ENCODE results near the gene ALDH2. TPM values are rescaled to one million over a fixed set of nuclear protein-coding genes. Genes with fewer than 3 reads are reported as not detected.
A peak's percentile ranks its signal among the peaks of the same experiment; 100 is the strongest.

ALDH2 gene
- total and polyA plus RNA-seq, 3 experiments from 2014 or later: 0.45 to 1.4 (median 1.2) TPM

DNA sequence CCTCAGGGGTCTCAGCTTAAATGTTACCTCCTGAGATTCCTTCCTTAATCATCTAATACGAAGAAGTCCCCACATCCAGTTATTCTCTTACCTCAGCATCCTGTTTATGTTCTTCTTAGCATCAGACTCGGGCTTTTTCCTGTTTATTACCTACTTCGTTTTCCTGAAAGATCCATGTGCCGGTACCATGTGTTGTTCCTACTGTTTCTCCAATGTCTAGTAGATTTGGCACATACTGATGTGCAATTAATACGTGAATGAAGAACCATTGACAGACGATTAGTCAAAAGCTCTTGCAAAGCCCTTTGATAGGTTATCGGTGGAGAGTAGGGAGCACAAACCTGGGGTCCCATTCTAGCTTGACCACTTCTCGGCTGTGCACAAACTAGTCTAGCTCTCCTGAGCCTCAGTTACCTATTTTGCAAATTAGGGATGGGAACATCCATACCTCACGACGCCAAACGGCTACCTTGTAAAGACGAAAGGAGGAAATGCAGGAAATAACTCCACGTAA is 74.6 kb downstream of the ALDH2 start:
- Mint-ChIP-seq H3K4me1 (peaks cover 54 to 73% (median 71%) of the 10 kb centered on the region in 3 donors), H3K27me3 (peaks cover 0 to 2% of the 10 kb centered on the region in 2 donors), H3K36me3 (peaks cover 0 to 52% (median 7%) of the 10 kb centered on the region in 3 donors), H3K27ac (peak overlapping the region; percentile 98 to 100 (median 99)), H3K9me3 (no peaks in the 10 kb centered on the region), H3K4me3 (peak overlapping the region; percentile 94 to 100 (median 99))
- Histone ChIP-seq H3K36me3 (ENCODE audit: insufficient read depth, low read length) (peaks cover 10% of the 10 kb centered on the region), H3K27me3 (ENCODE audit: insufficient read depth, low read length, poor library complexity, severe bottlenecking) (no peaks in the 10 kb centered on the region), H3K4me1 (ENCODE audit: insufficient read depth, low read length) (peaks cover 40% of the 10 kb centered on the region), H3K4me3 (ENCODE audit: low read length) (peak overlapping the region; percentile 87), H3K27ac (ENCODE audit: low read depth, low read length) (peak overlapping the region; percentile 88), H3K9me3 (ENCODE audit: low read length) (no peaks in the 10 kb centered on the region)
- CTCF ChIA-PET: interaction anchor here (0.7 to 2.1 kb wide), 6 partner anchors 14 to 543 kb away, joined by 3 to 8 read pairs (median 4); partner anchors contain the start of gene ERP29
- DNase-seq: peak in 1 of 5 donors; percentile 3
- POLR2A ChIA-PET: interaction anchor here (0.6 to 1.1 kb wide), 3 partner anchors 268 to 1758 kb away, joined by 3 read pairs; partner anchors contain the start of gene TRAFD1

DNA sequence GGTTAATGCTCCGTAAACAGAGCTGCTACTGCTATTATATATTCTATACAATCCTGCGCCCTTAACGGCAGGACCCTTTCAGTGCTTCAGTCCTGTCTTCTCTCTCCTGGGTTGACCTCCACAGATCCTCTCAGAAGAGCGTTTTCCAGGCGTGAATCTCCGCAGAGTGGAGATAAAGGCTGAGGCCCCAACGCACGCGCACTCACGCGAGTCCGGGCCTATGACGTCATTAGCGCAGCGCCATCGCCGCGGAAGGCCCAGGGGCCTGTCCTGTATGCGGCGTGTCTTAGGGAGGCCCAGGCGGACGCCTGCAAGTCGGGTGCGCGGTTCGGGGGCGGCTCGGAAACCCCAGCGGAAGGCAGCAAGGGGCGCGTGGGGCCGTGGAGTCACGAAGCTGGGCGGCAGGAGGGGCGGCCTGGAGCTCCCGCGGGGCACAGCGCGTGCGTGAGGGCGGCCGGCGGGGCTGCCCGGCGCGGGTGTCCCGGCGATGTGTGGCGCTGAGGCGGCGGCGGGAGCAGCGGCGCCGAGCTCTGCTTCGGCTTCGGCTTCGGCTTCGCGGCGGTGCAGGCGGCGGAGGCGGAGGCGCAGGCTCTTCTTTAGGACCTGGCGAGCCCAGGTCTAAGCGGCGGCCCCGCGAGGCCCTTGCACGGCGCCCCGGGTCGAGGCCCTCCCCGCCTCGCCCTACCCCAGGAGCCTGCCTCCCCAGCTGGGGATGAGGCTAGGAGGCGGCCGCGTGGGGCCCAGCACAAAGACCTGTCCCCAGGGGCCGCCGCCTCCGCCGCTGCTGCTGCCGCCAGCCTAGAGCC is 75.2 kb downstream of the ALDH2 start, which contains the start of gene MAPKAPK5:
Gene MAPKAPK5 (plus strand): TSS at position 479 of the 806 bp plus-strand sequence. CDS start 506 bp downstream, outside the sequence.
- peak within 1 kb of the TSS; percentile 87 for H3K4me3 ChIP-seq (ENCODE audit: low read length)
- Mint-ChIP-seq H3K27me3 (peaks cover 0 to 2% of the 10 kb centered on the region in 2 donors), H3K27ac (peak within 1 kb of the TSS; percentile 98 to 100 (median 99)), H3K36me3 (peaks cover 0 to 56% (median 4%) of the 10 kb centered on the region in 3 donors), H3K9me3 (no peaks in the 10 kb centered on the region), H3K4me3 (peak within 1 kb of the TSS; percentile 94 to 100 (median 99)), H3K4me1 (peaks cover 52 to 74% (median 74%) of the 10 kb centered on the region in 3 donors)
- peaks cover 40% of the 10 kb centered on the region for H3K4me1 ChIP-seq (ENCODE audit: insufficient read depth, low read length)
- H3K36me3 ChIP-seq (ENCODE audit: insufficient read depth, low read length): peaks cover 10% of the 10 kb centered on the region
- ChIA-PET CTCF (interaction anchor here (0.7 to 2.1 kb wide), 8 partner anchors 9 to 542 kb away, joined by 3 to 8 read pairs (median 4); partner anchors contain the start of gene ERP29), POLR2A (interaction anchor here (0.7 to 1.1 kb wide), 7 partner anchors 9 to 1411 kb away, joined by 3 to 5 read pairs (median 3); partner anchors contain the start of genes OAS2 and TRAFD1)
- H3K27ac ChIP-seq (ENCODE audit: low read depth, low read length): peak within 1 kb of the TSS; percentile 88
- peak; percentile 93 to 99 (median 96) for DNase-seq
- H3K9me3 ChIP-seq (ENCODE audit: low read length): no peaks in the 10 kb centered on the region
- no peaks in the 10 kb centered on the region for H3K27me3 ChIP-seq (ENCODE audit: insufficient read depth, low read length, poor library complexity, severe bottlenecking)

DNA sequence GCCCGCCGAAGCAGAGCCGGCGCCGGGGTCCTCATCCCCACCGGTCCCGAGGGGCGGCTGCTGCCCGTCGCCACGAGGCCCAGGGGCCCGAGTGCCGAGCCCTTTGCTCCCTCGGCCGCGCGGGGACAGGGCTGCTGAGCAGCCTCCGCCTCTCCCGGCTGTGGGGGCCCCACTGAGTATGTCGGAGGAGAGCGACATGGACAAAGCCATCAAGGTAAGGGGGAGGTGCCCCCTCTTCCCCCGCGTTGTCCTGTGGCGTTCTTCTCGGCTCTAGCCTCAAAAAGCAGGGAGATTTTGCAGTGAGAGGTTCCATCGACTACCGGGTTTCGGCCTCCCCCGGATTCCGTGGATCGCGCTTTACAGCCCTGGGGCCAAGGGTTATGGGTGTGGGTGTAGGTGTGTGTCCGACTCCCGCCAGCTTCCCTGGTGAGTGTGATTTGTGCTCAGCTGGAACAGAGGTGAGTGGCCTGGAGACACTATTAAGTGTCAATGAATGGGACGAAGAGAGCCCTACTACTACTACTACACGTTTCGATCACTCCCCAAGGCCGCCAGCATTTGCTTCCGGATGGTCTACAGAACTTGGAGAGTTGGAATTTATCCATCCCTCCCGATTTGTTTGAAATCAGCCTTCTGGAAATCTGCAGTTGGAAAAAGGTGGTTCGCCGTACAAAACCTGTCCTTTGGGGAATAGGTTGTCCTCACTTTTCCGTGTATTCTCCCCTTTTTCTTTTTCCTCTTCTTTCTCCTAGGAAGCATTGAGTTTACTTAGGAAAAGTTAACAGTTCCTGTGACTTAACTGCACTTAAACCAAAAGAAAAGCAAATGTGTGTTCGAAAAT is 76.0 kb downstream of the ALDH2 start:
- Mint-ChIP-seq H3K27ac (peak overlapping the region; percentile 95 to 99 (median 98)), H3K4me3 (peak overlapping the region; percentile 93 to 99 (median 94)), H3K4me1 (peaks cover 56 to 81% (median 76%) of the 10 kb centered on the region in 3 donors), H3K36me3 (peaks cover 0 to 57% (median 6%) of the 10 kb centered on the region in 3 donors), H3K27me3 (peaks cover 0 to 2% of the 10 kb centered on the region in 2 donors), H3K9me3 (no peaks in the 10 kb centered on the region)
- Histone ChIP-seq H3K4me1 (ENCODE audit: insufficient read depth, low read length) (peaks cover 40% of the 10 kb centered on the region), H3K9me3 (ENCODE audit: low read length) (no peaks in the 10 kb centered on the region), H3K27me3 (ENCODE audit: insufficient read depth, low read length, poor library complexity, severe bottlenecking) (no peaks in the 10 kb centered on the region), H3K36me3 (ENCODE audit: insufficient read depth, low read length) (peaks cover 10% of the 10 kb centered on the region), H3K27ac (ENCODE audit: low read depth, low read length) (peak overlapping the region; percentile 88), H3K4me3 (ENCODE audit: low read length) (peak overlapping the region; percentile 63)
- POLR2A ChIA-PET: interaction anchor here (0.7 to 1.1 kb wide), 7 partner anchors 8 to 1412 kb away, joined by 3 to 5 read pairs (median 3); partner anchors contain the start of genes OAS2 and TRAFD1
- DNase-seq: peak in 1 of 5 donors; percentile 14
- CTCF ChIA-PET: interaction anchor here (1.0 to 2.1 kb wide), 4 partner anchors 9 to 171 kb away, joined by 3 to 8 read pairs (median 4); partner anchors contain the start of gene ERP29

DNA sequence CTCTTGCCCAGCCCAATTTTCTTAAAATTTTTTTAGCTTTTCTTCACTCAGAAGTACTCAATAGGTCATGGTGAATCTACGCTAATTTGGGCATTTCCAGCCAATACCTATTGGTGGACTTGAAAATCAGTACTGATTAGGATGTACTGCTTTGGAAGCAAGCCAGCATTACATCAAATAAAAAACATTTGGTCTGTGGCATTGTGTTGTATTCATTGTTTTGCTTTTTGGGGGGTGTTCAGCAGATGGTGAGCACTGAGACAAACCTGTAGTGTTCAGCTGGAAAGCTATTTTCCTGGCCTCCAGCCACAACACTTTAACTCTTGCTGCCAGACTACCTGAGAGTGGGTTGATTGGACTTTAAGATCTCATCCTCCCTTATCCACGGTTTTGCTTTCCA is 79.3 kb downstream of the ALDH2 start:
- H3K4me1 ChIP-seq (ENCODE audit: insufficient read depth, low read length): peaks cover 27% of the 10 kb centered on the region
- Mint-ChIP-seq H3K4me3 (peak overlapping the region in 2 of 7 donors; percentile 66 to 99), H3K36me3 (peaks cover 0 to 46% (median 4%) of the 10 kb centered on the region in 3 donors), H3K4me1 (peaks cover 38 to 68% (median 62%) of the 10 kb centered on the region in 3 donors), H3K27ac (peak overlapping the region in 4 of 8 donors; percentile 9 to 43 (median 31)), H3K27me3 (peaks cover 0 to 2% of the 10 kb centered on the region in 2 donors), H3K9me3 (no peaks in the 10 kb centered on the region)
- H3K27ac ChIP-seq (ENCODE audit: low read depth, low read length): no peak overlapping the region
- no peak overlapping the region for H3K4me3 ChIP-seq (ENCODE audit: low read length)
- ChIA-PET POLR2A (no interaction called here), CTCF (no interaction called here)
- H3K36me3 ChIP-seq (ENCODE audit: insufficient read depth, low read length): no peaks in the 10 kb centered on the region
- no peak for DNase-seq
- H3K9me3 ChIP-seq (ENCODE audit: low read length): no peaks in the 10 kb centered on the region
- no peaks in the 10 kb centered on the region for H3K27me3 ChIP-seq (ENCODE audit: insufficient read depth, low read length, poor library complexity, severe bottlenecking)

DNA sequence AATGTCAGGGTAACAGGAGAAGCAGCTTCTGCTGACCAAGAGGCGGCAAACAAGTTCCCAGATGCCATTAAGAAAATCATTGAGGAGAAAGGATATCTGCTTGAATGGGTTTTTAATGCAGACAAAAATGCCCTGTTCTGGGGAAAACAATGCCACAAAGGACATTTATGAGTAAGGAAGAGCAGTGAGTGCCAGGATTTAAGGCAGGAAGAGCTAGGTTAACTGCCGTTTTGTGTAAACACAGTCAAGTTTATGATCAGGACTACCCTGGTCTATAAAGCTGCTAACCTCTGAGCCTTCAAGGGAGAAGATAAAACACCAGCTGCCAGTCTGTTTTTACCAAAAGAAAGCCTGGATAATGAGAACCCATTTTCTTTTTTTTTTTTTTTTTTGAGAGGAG is 83.8 kb downstream of the ALDH2 start:
- H3K4me3 Mint-ChIP-seq: no peak overlapping the region
- Histone ChIP-seq H3K4me3 (ENCODE audit: low read length) (no peak overlapping the region), H3K9me3 (ENCODE audit: low read length) (no peaks in the 10 kb centered on the region), H3K27me3 (ENCODE audit: insufficient read depth, low read length, poor library complexity, severe bottlenecking) (no peaks in the 10 kb centered on the region), H3K36me3 (ENCODE audit: insufficient read depth, low read length) (no peaks in the 10 kb centered on the region), H3K27ac (ENCODE audit: low read depth, low read length) (no peak overlapping the region), H3K4me1 (ENCODE audit: insufficient read depth, low read length) (no peaks in the 10 kb centered on the region)
- H3K4me1 Mint-ChIP-seq: peaks cover 29 to 60% (median 46%) of the 10 kb centered on the region in 3 donors
- peak overlapping the region in 1 of 8 donors; percentile 4 for H3K27ac Mint-ChIP-seq
- H3K9me3 Mint-ChIP-seq: no peaks in the 10 kb centered on the region
- H3K36me3 Mint-ChIP-seq: peaks cover 3 to 43% (median 8%) of the 10 kb centered on the region in 3 donors
- no peak for DNase-seq
- ChIA-PET CTCF (interaction anchor here (1.2 kb wide), 1 partner anchor 38 kb away, joined by 3 read pairs; no protein-coding TSS in a partner anchor), POLR2A (interaction anchor here (0.7 to 1.0 kb wide), 2 partner anchors 8 to 38 kb away, joined by 5 read pairs; partner anchors contain the start of gene MAPKAPK5)
- no peaks in the 10 kb centered on the region for H3K27me3 Mint-ChIP-seq

DNA sequence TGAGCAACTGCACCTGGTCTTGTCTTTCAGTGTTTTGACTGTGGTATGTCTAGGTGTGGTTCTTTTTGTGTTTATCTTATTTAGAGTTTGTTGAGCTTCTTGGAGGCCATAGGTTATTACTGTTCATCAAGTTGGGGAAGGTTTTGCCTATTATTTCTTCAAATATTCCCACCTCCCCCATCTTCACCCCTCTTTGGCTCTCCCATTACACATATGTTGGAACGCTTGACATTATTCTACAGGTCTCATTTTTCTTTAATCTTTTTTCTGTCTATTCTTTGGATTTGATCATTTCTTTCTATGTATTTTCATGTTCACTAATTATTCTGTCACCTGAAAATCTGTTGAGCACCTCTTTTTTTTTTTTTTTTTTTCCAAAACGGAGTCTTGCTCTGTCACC is 91.5 kb downstream of the ALDH2 start:
- H3K4me1 ChIP-seq (ENCODE audit: insufficient read depth, low read length): no peaks in the 10 kb centered on the region
- no peaks in the 10 kb centered on the region for H3K27me3 ChIP-seq (ENCODE audit: insufficient read depth, low read length, poor library complexity, severe bottlenecking)
- ChIA-PET CTCF (no interaction called here), POLR2A (interaction anchor here (0.7 kb wide), 1 partner anchor 312 kb away, joined by 8 read pairs; no protein-coding TSS in a partner anchor)
- no peak overlapping the region for H3K27ac ChIP-seq (ENCODE audit: low read depth, low read length)
- H3K36me3 Mint-ChIP-seq: peaks cover 0 to 32% (median 6%) of the 10 kb centered on the region in 3 donors
- H3K27me3 Mint-ChIP-seq: no peaks in the 10 kb centered on the region
- no peaks in the 10 kb centered on the region for H3K9me3 Mint-ChIP-seq
- DNase-seq: no peak
- no peaks in the 10 kb centered on the region for H3K36me3 ChIP-seq (ENCODE audit: insufficient read depth, low read length)
- no peak overlapping the region for H3K4me3 ChIP-seq (ENCODE audit: low read length)
- H3K4me1 Mint-ChIP-seq: peaks cover 36 to 64% (median 51%) of the 10 kb centered on the region in 3 donors
- H3K27ac Mint-ChIP-seq: no peak overlapping the region
- H3K9me3 ChIP-seq (ENCODE audit: low read length): no peaks in the 10 kb centered on the region
- peak overlapping the region in 1 of 7 donors; percentile 13 for H3K4me3 Mint-ChIP-seq

DNA sequence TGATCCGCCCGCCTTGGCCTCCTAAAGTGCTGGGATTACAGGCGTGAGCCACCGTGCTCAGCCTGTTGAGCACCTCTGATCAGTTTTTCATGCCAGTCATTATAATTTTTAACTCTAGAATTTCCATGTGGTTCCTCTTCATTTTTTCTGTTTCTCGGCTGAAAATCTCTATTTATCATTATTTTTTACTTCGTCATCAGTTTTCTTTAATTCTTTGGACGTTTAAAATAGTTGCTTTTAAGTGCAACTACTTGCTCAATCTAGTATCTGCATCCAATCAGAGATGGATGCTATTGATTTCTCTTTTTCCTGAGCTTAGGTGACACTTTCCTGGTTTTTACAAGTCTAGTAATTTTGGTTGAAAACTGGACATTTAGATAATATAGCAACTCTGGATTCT is 92.0 kb downstream of the ALDH2 start:
- H3K4me3 ChIP-seq (ENCODE audit: low read length): no peak overlapping the region
- no peak for DNase-seq
- H3K4me1 Mint-ChIP-seq: peaks cover 35 to 65% (median 52%) of the 10 kb centered on the region in 3 donors
- H3K27me3 ChIP-seq (ENCODE audit: insufficient read depth, low read length, poor library complexity, severe bottlenecking): no peaks in the 10 kb centered on the region
- no peak overlapping the region for H3K27ac ChIP-seq (ENCODE audit: low read depth, low read length)
- ChIA-PET POLR2A (interaction anchor here (0.7 kb wide), 1 partner anchor 312 kb away, joined by 8 read pairs; no protein-coding TSS in a partner anchor), CTCF (no interaction called here)
- no peaks in the 10 kb centered on the region for H3K27me3 Mint-ChIP-seq
- H3K9me3 Mint-ChIP-seq: no peaks in the 10 kb centered on the region
- no peaks in the 10 kb centered on the region for H3K9me3 ChIP-seq (ENCODE audit: low read length)
- H3K36me3 Mint-ChIP-seq: peaks cover 0 to 32% (median 7%) of the 10 kb centered on the region in 3 donors
- H3K4me1 ChIP-seq (ENCODE audit: insufficient read depth, low read length): no peaks in the 10 kb centered on the region
- H3K27ac Mint-ChIP-seq: no peak overlapping the region
- H3K4me3 Mint-ChIP-seq: no peak overlapping the region
- H3K36me3 ChIP-seq (ENCODE audit: insufficient read depth, low read length): no peaks in the 10 kb centered on the region

Measured in CD8-positive, alpha-beta memory T cell (primary cell).